ENCODE measurements around the gene ASAP3.
A peak's percentile ranks its signal among the peaks of the same experiment; 100 is the strongest.
"Not testable (repeated sequence)": the region's sequence is repeated elsewhere in the genome, so short reads cannot be mapped to it uniquely, and the experiment has no call there.

Gene ASAP3

GRCh38 chr1:23384312-23385058, 99.5 kb downstream of the ASAP3 start:
- peak overlapping the region; percentile 14; the same call in 1 of the 2 replicates for H3K27ac ChIP-seq
- TF ChIP-seq ZFX (IDR thresholded peaks at IDR 0.05): no peak
- TF ChIP-seq CTCF (conservative IDR thresholded peaks at IDR 0.05): no peak

GRCh38 chr1:23383577-23384311, 100.2 kb downstream of the ASAP3 start:
- peak overlapping the region; percentile 14; the same call in 1 of the 2 replicates for H3K27ac ChIP-seq
- TF ChIP-seq ZFX (IDR thresholded peaks at IDR 0.05): no peak
- TF ChIP-seq CTCF (conservative IDR thresholded peaks at IDR 0.05): no peak

- H3K27ac ChIP-seq: no peak overlapping the region
- TF ChIP-seq ZFX (IDR thresholded peaks at IDR 0.05) (no peak), CTCF (conservative IDR thresholded peaks at IDR 0.05) (no peak)
Measured at GRCh38 chr1:23381233-23381885, 102.6 kb downstream of the ASAP3 start.

- no peak for TF ChIP-seq CTCF (conservative IDR thresholded peaks at IDR 0.05)
- TF ChIP-seq ZFX (IDR thresholded peaks at IDR 0.05): no peak
- no peak overlapping the region for H3K27ac ChIP-seq
Measured at GRCh38 chr1:23380719-23381118, 103.3 kb downstream of the ASAP3 start.

GRCh38 chr1:23380236-23380635, 103.7 kb downstream of the ASAP3 start:
- H3K27ac ChIP-seq: not testable (repeated sequence)
